ENCODE results near the gene FBXL19. TPM values are rescaled to one million over a fixed set of nuclear protein-coding genes. Genes with fewer than 3 reads are reported as not detected.

The FBXL19 gene
- polyA plus RNA-seq, 1 donor from 2014 or later = 99.6 TPM

DNA sequence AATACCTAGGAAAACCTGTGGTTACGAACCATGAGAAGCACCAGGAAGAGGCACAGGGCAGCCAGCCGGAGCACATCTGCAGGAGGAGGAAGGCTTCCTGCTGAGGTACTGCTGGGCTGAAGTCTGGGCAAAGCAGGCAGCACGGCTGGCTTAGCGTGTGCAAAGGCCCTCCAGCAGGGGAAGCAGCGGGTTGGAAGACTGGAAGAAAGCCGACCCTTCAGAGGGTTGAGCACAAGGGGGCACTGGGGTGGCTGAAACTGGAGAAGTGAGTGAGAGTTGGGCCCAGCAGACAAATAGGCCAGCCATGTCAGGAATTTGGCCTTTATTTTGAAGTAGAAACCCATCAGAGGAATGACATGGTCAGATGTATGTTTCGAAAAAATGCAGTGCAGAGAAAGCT lies 49.5 kb downstream of the FBXL19 start:
- no peaks in the 10 kb centered on the region for H3K79me2 ChIP-seq (replicated peaks; ENCODE audit: insufficient read depth, low read length)
- no peaks in the 10 kb centered on the region for H3K9me2 ChIP-seq (ENCODE audit: insufficient read depth, low read length)
- H3K9me3 ChIP-seq (ENCODE audit: low read length) = no peaks in the 10 kb centered on the region
- H3K36me3 ChIP-seq (ENCODE audit: insufficient read depth, low read length) = no peaks in the 10 kb centered on the region
- H3K4me2 ChIP-seq (ENCODE audit: low read length) = no peak overlapping the region
- H2AFZ ChIP-seq (ENCODE audit: low read depth, low read length) = no peak overlapping the region
- no peaks in the 10 kb centered on the region for H3K27me3 ChIP-seq (ENCODE audit: insufficient read depth, low read depth, low read length)
- no peak overlapping the region for H3K4me3 ChIP-seq (ENCODE audit: low read length)
- TF ChIP-seq EZH2 (IDR thresholded peaks at IDR 0.05; ENCODE audit: borderline replicate concordance, insufficient read depth, low read length, poor library complexity, severe bottlenecking) (no peak), POLR2AphosphoS5 (IDR thresholded peaks at IDR 0.05) (no peak), RAD21 (conservative IDR thresholded peaks at IDR 0.05) (no peak), EP300 (conservative IDR thresholded peaks at IDR 0.05; ENCODE audit: poor library complexity, severe bottlenecking) (no peak), MXI1 (conservative IDR thresholded peaks at IDR 0.05; ENCODE audit: poor library complexity, severe bottlenecking) (no peak), SMC3 (conservative IDR thresholded peaks at IDR 0.05; ENCODE audit: poor library complexity) (no peak), TAF1 (IDR thresholded peaks at IDR 0.05; ENCODE audit: low read depth) (no peak)
- TF ChIP-seq, protein P1, sequence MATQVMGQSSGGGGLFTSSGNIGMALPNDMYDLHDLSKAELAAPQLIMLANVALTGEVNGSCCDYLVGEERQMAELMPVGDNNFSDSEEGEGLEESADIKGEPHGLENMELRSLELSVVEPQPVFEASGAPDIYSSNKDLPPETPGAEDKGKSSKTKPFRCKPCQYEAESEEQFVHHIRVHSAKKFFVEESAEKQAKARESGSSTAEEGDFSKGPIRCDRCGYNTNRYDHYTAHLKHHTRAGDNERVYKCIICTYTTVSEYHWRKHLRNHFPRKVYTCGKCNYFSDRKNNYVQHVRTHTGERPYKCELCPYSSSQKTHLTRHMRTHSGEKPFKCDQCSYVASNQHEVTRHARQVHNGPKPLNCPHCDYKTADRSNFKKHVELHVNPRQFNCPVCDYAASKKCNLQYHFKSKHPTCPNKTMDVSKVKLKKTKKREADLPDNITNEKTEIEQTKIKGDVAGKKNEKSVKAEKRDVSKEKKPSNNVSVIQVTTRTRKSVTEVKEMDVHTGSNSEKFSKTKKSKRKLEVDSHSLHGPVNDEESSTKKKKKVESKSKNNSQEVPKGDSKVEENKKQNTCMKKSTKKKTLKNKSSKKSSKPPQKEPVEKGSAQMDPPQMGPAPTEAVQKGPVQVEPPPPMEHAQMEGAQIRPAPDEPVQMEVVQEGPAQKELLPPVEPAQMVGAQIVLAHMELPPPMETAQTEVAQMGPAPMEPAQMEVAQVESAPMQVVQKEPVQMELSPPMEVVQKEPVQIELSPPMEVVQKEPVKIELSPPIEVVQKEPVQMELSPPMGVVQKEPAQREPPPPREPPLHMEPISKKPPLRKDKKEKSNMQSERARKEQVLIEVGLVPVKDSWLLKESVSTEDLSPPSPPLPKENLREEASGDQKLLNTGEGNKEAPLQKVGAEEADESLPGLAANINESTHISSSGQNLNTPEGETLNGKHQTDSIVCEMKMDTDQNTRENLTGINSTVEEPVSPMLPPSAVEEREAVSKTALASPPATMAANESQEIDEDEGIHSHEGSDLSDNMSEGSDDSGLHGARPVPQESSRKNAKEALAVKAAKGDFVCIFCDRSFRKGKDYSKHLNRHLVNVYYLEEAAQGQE (IDR thresholded peaks at IDR 0.05; ENCODE audit: borderline replicate concordance) = no peak
- TF ChIP-seq, protein P2, sequence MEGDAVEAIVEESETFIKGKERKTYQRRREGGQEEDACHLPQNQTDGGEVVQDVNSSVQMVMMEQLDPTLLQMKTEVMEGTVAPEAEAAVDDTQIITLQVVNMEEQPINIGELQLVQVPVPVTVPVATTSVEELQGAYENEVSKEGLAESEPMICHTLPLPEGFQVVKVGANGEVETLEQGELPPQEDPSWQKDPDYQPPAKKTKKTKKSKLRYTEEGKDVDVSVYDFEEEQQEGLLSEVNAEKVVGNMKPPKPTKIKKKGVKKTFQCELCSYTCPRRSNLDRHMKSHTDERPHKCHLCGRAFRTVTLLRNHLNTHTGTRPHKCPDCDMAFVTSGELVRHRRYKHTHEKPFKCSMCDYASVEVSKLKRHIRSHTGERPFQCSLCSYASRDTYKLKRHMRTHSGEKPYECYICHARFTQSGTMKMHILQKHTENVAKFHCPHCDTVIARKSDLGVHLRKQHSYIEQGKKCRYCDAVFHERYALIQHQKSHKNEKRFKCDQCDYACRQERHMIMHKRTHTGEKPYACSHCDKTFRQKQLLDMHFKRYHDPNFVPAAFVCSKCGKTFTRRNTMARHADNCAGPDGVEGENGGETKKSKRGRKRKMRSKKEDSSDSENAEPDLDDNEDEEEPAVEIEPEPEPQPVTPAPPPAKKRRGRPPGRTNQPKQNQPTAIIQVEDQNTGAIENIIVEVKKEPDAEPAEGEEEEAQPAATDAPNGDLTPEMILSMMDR (IDR thresholded peaks at IDR 0.05; ENCODE audit: poor library complexity, severe bottlenecking) = no peak
- no peaks in the 10 kb centered on the region for H4K20me1 ChIP-seq (ENCODE audit: insufficient read depth)
- H3F3A ChIP-seq (ENCODE audit: insufficient read depth, low read length, poor library complexity, severe bottlenecking) = no peaks in the 10 kb centered on the region
- H3K9ac ChIP-seq (ENCODE audit: low read length) = no peak overlapping the region
- H3K27ac ChIP-seq (ENCODE audit: low read length) = no peak overlapping the region

DNA sequence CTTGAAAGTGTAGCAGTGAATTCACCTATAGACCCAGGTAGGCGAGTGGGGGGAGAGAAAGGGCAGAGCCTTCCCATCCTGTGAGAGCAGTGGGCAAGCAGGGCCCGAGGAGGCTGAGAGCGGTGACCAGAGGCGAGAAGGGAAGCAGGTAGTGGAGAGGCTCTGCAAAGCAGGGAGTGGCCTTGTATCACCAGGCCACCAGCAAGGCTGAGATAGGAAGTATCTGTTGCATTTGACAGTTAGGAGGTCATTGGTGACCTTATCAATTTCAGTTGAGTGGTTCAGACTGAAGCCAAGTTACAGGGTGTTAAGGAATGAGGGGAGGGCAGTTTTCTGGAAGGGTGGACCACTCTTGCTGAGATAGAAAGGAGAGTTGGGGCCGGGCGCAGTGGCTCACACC lies 51.0 kb downstream of the FBXL19 start:
- no peaks in the 10 kb centered on the region for H3K27me3 ChIP-seq (ENCODE audit: insufficient read depth, low read depth, low read length)
- H3K9ac ChIP-seq (ENCODE audit: low read length) = no peak overlapping the region
- H2AFZ ChIP-seq (ENCODE audit: low read depth, low read length) = no peak overlapping the region
- no peak overlapping the region for H3K4me2 ChIP-seq (ENCODE audit: low read length)
- H3K36me3 ChIP-seq (ENCODE audit: insufficient read depth, low read length) = no peaks in the 10 kb centered on the region
- H3K4me3 ChIP-seq (ENCODE audit: low read length) = no peak overlapping the region
- H3K9me2 ChIP-seq (ENCODE audit: insufficient read depth, low read length) = no peaks in the 10 kb centered on the region
- H3F3A ChIP-seq (ENCODE audit: insufficient read depth, low read length, poor library complexity, severe bottlenecking) = no peaks in the 10 kb centered on the region
- H3K9me3 ChIP-seq (ENCODE audit: low read length) = no peaks in the 10 kb centered on the region
- no peaks in the 10 kb centered on the region for H3K79me2 ChIP-seq (replicated peaks; ENCODE audit: insufficient read depth, low read length)
- H4K20me1 ChIP-seq (ENCODE audit: insufficient read depth) = no peaks in the 10 kb centered on the region
- no peak overlapping the region for H3K27ac ChIP-seq (ENCODE audit: low read length)
- TF ChIP-seq, protein P1 (IDR thresholded peaks at IDR 0.05; ENCODE audit: borderline replicate concordance) = no peak
- no peak for TF ChIP-seq EZH2 (IDR thresholded peaks at IDR 0.05; ENCODE audit: borderline replicate concordance, insufficient read depth, low read length, poor library complexity, severe bottlenecking)
- no peak for TF ChIP-seq MXI1 (conservative IDR thresholded peaks at IDR 0.05; ENCODE audit: poor library complexity, severe bottlenecking)
- no peak for TF ChIP-seq EP300 (conservative IDR thresholded peaks at IDR 0.05; ENCODE audit: poor library complexity, severe bottlenecking)
- TF ChIP-seq, protein P2 (IDR thresholded peaks at IDR 0.05; ENCODE audit: poor library complexity, severe bottlenecking) = no peak
- no peak for TF ChIP-seq RAD21 (conservative IDR thresholded peaks at IDR 0.05)
- no peak for TF ChIP-seq TAF1 (IDR thresholded peaks at IDR 0.05; ENCODE audit: low read depth)
- no peak for TF ChIP-seq SMC3 (conservative IDR thresholded peaks at IDR 0.05; ENCODE audit: poor library complexity)
- no peak for TF ChIP-seq POLR2AphosphoS5 (IDR thresholded peaks at IDR 0.05)

Data from neural cell (in vitro differentiated cells).